ENCODE results near the gene FGF16. TPM values are rescaled to one million over a fixed set of nuclear protein-coding genes. Genes with fewer than 3 reads are reported as not detected.
"Not testable (repeated sequence)": the region's sequence is repeated elsewhere in the genome, so short reads cannot be mapped to it uniquely, and the experiment has no call there.

The FGF16 gene
- polyA plus RNA-seq = not detected

- Mint-ChIP-seq H3K27me3 (peaks cover 29% of the 10 kb centered on the region), H3K9me3 (peaks cover 0 to 3% (median 0%) of the 10 kb centered on the region in 3 donors), H3K27ac (no peak within 1 kb of the TSS), H3K4me1 (peaks cover 0 to 4% (median 0%) of the 10 kb centered on the region in 3 donors), H3K36me3 (no peaks in the 10 kb centered on the region), H3K4me3 (peak within 1 kb of the TSS; percentile 2 to 92 (median 74))
These were observed at the start of gene FGF16 for GRCh38 chrX:77446908-77447652. FGF16 (plus strand) TSS chrX:77447389; CDS start chrX:77447675, 286 bp downstream.

DNA sequence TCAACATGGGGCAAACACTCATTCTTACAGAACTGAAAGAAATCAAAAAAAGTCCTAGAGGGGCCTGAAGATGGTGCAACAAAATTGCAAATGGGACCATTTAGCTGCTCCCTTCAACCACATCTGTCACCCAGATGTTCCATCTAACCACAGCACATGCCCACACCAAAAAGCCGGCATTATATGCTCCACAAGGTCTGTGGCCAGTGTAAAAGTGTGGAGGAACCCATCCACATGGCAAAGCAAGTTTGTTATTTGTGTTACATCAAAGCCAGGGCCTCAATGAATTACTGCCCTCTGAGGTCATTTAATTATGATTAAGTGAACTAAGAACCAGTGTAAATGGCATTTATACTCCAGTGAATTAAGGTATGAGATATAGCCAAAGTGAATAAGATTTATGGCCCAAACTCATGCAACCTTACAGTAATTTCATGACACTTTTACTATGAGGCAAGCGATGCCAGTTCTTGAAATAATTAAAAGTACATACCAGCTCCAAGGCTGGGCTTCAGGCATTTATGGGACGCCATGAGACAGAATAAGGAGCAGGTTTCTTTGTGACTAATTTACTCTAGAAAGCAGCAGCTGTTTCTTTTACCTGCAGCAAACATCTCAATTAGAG lies 48.7 kb upstream of the FGF16 start:
- Mint-ChIP-seq H3K4me1 (no peaks in the 10 kb centered on the region), H3K4me3 (no peak overlapping the region), H3K36me3 (no peaks in the 10 kb centered on the region), H3K27me3 (no peaks in the 10 kb centered on the region), H3K27ac (no peak overlapping the region), H3K9me3 (peaks cover 0 to 4% (median 0%) of the 10 kb centered on the region in 3 donors)

GRCh38 chrX:77404419-77404818 lies 42.8 kb upstream of the FGF16 start:
- no peaks in the 10 kb centered on the region for H3K4me1 Mint-ChIP-seq
- H3K27me3 Mint-ChIP-seq = no peaks in the 10 kb centered on the region
- no peaks in the 10 kb centered on the region for H3K36me3 Mint-ChIP-seq
- H3K4me3 Mint-ChIP-seq = no peak overlapping the region
- H3K9me3 Mint-ChIP-seq = peaks cover 0 to 1% (median 0%) of the 10 kb centered on the region in 3 donors
- no peak overlapping the region for H3K27ac Mint-ChIP-seq

GRCh38 chrX:77407821-77408220 lies 39.4 kb upstream of the FGF16 start:
- H3K9me3 Mint-ChIP-seq, H3K4me3 Mint-ChIP-seq, H3K4me1 Mint-ChIP-seq: not testable (repeated sequence)

DNA sequence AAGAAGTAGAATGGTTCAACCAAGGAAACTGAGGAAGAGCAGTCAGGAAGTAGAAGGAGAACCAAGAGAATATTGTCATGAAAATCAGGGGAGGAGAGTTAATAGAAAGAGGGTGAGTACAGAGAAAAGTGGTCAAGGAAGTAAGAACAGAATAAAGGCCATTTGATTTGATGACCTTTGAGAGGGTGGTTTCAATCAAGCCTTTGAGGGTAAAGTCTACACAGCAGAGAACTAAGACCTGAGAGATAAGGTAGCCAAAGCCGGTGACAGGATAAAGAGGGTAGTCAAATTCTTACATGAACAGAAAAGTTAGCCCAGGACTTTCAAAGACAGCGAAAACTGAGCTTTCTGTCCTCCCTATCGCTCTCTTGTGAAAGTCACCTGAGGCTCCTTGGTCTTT lies 34.6 kb upstream of the FGF16 start:
- H3K36me3 Mint-ChIP-seq = no peaks in the 10 kb centered on the region
- H3K4me1 Mint-ChIP-seq = no peaks in the 10 kb centered on the region
- H3K27ac Mint-ChIP-seq = peak overlapping the region in 1 of 3 donors; percentile 24
- H3K27me3 Mint-ChIP-seq = peaks cover 10% of the 10 kb centered on the region
- no peak overlapping the region for H3K4me3 Mint-ChIP-seq
- peaks cover 0 to 3% (median 2%) of the 10 kb centered on the region in 3 donors for H3K9me3 Mint-ChIP-seq

More at GRCh38 chrX:77407821-77408220, 39.4 kb upstream of the FGF16 start:
- not testable (repeated sequence) for H3K36me3 Mint-ChIP-seq, H3K27ac Mint-ChIP-seq, H3K27me3 Mint-ChIP-seq

DNA sequence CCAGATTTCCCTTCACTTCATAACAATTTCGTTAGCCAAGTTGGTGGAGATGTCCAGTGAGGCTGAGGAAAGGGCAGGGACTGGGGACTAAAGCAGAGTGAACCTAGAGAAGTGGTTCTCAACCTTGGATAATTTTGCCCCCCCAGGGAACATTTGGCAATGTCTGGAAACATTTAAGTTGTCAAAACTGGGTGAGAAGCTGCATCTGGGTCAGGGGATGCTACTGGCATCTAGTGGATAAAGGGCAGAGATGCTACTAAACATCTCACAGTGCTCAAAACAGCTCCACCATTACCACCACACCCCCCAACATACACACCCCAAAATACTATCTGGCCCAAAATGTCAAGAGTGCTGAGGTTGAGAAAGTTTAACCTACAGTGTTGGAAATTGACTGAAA lies 32.0 kb upstream of the FGF16 start:
- peaks cover 10% of the 10 kb centered on the region for H3K27me3 Mint-ChIP-seq
- H3K36me3 Mint-ChIP-seq = no peaks in the 10 kb centered on the region
- no peak overlapping the region for H3K27ac Mint-ChIP-seq
- H3K4me1 Mint-ChIP-seq = no peaks in the 10 kb centered on the region
- peaks cover 0 to 3% (median 2%) of the 10 kb centered on the region in 3 donors for H3K9me3 Mint-ChIP-seq
- no peak overlapping the region for H3K4me3 Mint-ChIP-seq

- H3K36me3 Mint-ChIP-seq = no peaks in the 10 kb centered on the region
- H3K4me3 Mint-ChIP-seq = no peak overlapping the region
- H3K27me3 Mint-ChIP-seq = peaks cover 7% of the 10 kb centered on the region
- H3K27ac Mint-ChIP-seq = no peak overlapping the region
- peaks cover 0 to 5% (median 3%) of the 10 kb centered on the region in 3 donors for H3K9me3 Mint-ChIP-seq
- peaks cover 0 to 2% (median 0%) of the 10 kb centered on the region in 3 donors for H3K4me1 Mint-ChIP-seq
These were observed 31.3 kb upstream of the FGF16 start for GRCh38 chrX:77415882-77416281.

DNA sequence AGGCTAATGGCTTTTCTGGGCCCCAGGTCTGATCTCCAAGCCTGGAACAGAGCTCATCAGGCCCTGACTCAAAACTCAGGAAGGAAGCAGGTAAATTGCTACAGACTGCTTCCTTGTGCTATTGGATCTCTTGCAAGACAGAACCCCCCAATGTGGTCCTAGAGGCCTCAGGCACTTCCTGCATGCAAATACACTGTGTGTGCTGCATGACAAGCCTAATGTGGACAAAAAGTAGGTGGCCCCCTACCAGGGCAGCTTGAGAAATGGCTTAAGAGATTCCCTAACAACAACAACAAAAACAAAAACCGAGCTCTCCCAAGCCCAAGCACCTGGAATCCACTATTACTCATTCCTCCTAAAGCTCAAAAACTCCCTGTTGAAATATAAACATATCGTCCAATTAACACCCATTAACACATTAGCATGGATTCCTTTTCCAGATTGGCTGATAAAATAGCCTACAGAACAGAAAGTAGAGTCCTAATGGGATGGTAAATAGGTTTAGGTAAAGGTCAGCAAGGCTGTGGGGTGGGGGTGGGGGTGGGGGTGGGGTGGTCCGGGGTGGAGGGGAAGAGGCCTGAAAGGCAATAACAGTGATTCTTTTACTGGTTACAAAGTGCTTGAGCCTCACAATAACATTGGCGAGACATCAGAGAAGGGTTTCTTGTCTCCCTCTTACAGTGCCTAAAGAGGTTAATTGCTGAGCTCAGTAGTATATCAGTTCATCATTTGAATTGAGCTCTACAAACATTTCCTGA lies 24.1 kb upstream of the FGF16 start:
- Mint-ChIP-seq H3K27ac (peak overlapping the region in 1 of 3 donors; percentile 36), H3K4me3 (no peak overlapping the region), H3K9me3 (peaks cover 0 to 5% (median 3%) of the 10 kb centered on the region in 3 donors), H3K36me3 (no peaks in the 10 kb centered on the region), H3K27me3 (no peaks in the 10 kb centered on the region), H3K4me1 (peaks cover 0 to 5% (median 2%) of the 10 kb centered on the region in 3 donors)

DNA sequence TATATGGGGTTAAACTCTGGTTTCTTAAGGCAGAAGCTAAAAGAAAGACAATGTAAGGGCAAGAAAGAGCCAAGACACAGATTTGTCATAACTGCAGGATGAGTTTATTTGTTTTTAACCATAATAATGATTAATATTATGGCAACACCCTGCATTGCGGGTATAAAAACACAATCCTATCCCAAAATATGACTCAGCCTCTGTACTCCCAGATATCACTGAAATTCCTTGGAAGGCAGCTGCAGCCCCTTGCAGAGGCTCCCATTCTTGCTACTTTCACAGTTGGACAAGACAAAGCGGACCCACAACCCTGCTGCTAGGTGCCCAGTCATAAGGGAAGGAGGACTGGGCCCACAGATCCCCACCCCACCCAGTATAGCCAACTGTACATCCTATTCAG lies 20.4 kb upstream of the FGF16 start:
- no peaks in the 10 kb centered on the region for H3K36me3 Mint-ChIP-seq
- no peaks in the 10 kb centered on the region for H3K9me3 Mint-ChIP-seq
- H3K4me1 Mint-ChIP-seq = peaks cover 0 to 3% (median 2%) of the 10 kb centered on the region in 3 donors
- H3K27ac Mint-ChIP-seq = no peak overlapping the region
- no peak overlapping the region for H3K4me3 Mint-ChIP-seq
- no peaks in the 10 kb centered on the region for H3K27me3 Mint-ChIP-seq

GRCh38 chrX:77427611-77428010 lies 19.6 kb upstream of the FGF16 start:
- no peak overlapping the region for H3K4me3 Mint-ChIP-seq
- H3K4me1 Mint-ChIP-seq = peaks cover 0 to 3% (median 2%) of the 10 kb centered on the region in 3 donors

GRCh38 chrX:77428551-77428950 lies 18.6 kb upstream of the FGF16 start:
- Mint-ChIP-seq H3K27me3 (peaks cover 2% of the 10 kb centered on the region), H3K9me3 (no peaks in the 10 kb centered on the region), H3K36me3 (no peaks in the 10 kb centered on the region)

More at GRCh38 chrX:77427611-77428010, 19.6 kb upstream of the FGF16 start:
- H3K27ac Mint-ChIP-seq = no peak overlapping the region
- H3K27me3 Mint-ChIP-seq = no peaks in the 10 kb centered on the region
- H3K36me3 Mint-ChIP-seq = no peaks in the 10 kb centered on the region
- no peaks in the 10 kb centered on the region for H3K9me3 Mint-ChIP-seq

DNA sequence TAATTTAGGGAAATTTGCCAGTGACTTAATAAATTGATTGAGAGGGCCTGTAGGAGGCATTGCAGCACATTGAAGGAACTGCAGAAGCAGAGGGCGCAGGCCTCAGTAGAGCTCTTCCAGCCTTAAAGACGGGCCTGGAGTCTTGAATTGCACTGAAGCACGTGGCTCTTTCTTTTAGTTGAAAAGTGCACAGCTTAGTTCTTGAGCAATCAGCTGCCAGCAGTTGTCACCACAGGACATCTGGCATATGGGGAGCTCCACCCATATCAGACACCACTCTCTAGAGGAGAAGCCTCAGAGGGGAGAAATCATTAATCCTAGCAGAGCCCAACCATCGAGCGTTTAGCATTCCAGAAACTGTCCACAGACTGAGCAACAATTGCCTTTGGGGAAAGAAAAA lies 16.0 kb upstream of the FGF16 start:
- no peaks in the 10 kb centered on the region for H3K9me3 Mint-ChIP-seq
- H3K27me3 Mint-ChIP-seq = peaks cover 2% of the 10 kb centered on the region
- no peak overlapping the region for H3K27ac Mint-ChIP-seq
- H3K4me3 Mint-ChIP-seq = no peak overlapping the region
- H3K4me1 Mint-ChIP-seq = peaks cover 0 to 1% (median 0%) of the 10 kb centered on the region in 3 donors
- no peaks in the 10 kb centered on the region for H3K36me3 Mint-ChIP-seq

More at GRCh38 chrX:77428551-77428950, 18.6 kb upstream of the FGF16 start:
- Mint-ChIP-seq H3K4me3 (no peak overlapping the region), H3K4me1 (peaks cover 0 to 1% (median 0%) of the 10 kb centered on the region in 3 donors), H3K27ac (no peak overlapping the region)

DNA sequence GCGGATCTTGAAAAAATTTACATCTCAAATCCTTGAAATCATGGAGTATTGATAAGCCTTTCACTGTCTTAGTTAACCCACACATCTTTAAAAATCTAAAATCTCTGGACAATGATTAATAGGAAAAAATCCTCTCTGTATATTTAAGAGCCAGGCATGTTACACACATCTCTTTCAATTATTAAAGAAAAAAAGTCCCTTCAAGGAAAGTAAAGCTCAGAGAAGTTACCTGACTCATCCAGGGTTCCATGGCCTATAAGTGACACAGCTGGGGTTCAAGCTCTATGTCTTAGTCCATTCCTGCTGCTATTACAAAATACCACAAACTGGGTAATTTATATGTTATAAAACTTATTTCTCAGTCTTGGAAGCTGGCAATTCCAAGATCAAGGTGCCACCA lies 14.2 kb upstream of the FGF16 start:
- Mint-ChIP-seq H3K27me3 (peaks cover 3% of the 10 kb centered on the region), H3K36me3 (no peaks in the 10 kb centered on the region), H3K27ac (no peak overlapping the region), H3K4me1 (peaks cover 0 to 1% (median 0%) of the 10 kb centered on the region in 3 donors), H3K4me3 (no peak overlapping the region), H3K9me3 (no peaks in the 10 kb centered on the region)

DNA sequence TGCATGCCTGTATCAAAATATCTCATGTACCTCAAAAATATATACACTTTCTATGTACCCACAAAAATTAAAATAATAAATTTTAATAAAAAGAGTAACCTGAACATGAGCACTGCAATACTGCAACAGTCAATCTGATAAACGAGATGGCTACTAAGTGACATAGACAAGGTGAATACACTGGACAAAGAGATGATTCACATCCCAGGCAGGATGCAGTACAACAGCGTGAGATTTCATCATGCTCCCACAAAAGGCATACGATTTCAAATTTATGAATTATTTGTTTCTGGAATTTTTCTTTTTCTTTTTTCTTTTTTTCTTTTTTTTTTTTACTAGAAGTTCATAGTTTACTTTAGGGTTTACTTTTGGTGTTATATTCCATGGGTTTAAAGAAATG lies 12.2 kb upstream of the FGF16 start:
- H3K4me3 Mint-ChIP-seq = no peak overlapping the region
- no peaks in the 10 kb centered on the region for H3K9me3 Mint-ChIP-seq
- no peak overlapping the region for H3K27ac Mint-ChIP-seq
- no peaks in the 10 kb centered on the region for H3K36me3 Mint-ChIP-seq
- peaks cover 3% of the 10 kb centered on the region for H3K27me3 Mint-ChIP-seq
- peaks cover 0 to 1% (median 0%) of the 10 kb centered on the region in 3 donors for H3K4me1 Mint-ChIP-seq

- Mint-ChIP-seq H3K4me1 (peaks cover 0 to 1% (median 0%) of the 10 kb centered on the region in 3 donors), H3K9me3 (no peaks in the 10 kb centered on the region), H3K27me3 (peaks cover 3% of the 10 kb centered on the region), H3K4me3 (no peak overlapping the region), H3K36me3 (no peaks in the 10 kb centered on the region), H3K27ac (no peak overlapping the region)
These were observed 10.9 kb upstream of the FGF16 start for GRCh38 chrX:77436271-77436670.
